Neural cell (in vitro differentiated cells): ENCODE data around the gene CCDC83. TPM values are rescaled to one million over a fixed set of nuclear protein-coding genes. Genes with fewer than 3 reads are reported as not detected.
"Not testable (repeated sequence)": the region's sequence is repeated elsewhere in the genome, so short reads cannot be mapped to it uniquely, and the experiment has no call there.

Experiments
- H2AFZ ChIP-seq: fragments of 200-600, 300-800 bp; sonication (generic), shearing (Covaris generic); 2 replicates; pipeline ENCODE4 v1.6.0; 2014; ENCODE audit warnings: low read depth, mild to moderate bottlenecking, antibody characterized with exemption, low read length, moderate library complexity
- H3F3A ChIP-seq: fragments of 200-600 bp; shearing (Covaris generic); 2 replicates; pipeline ENCODE4 v1.6.1; 2016; ENCODE audit warnings: mild to moderate bottlenecking, moderate library complexity, mixed read lengths, antibody characterized with exemption, low read length; ENCODE audit not compliant: insufficient read depth, poor library complexity, severe bottlenecking
- H3K27ac ChIP-seq: fragments of 200-600, 300-800 bp; sonication (generic), shearing (Covaris generic); 2 replicates; pipeline ENCODE4 v1.5.1; 2014; ENCODE audit warnings: mild to moderate bottlenecking, low read length, moderate library complexity
- H3K27me3 ChIP-seq: fragments of 300-800, 200-600 bp; sonication (generic), shearing (Covaris generic); 2 replicates; pipeline ENCODE4 v1.6.0; 2014; ENCODE audit warnings: mild to moderate bottlenecking, low read depth, low read length, moderate library complexity; ENCODE audit not compliant: insufficient read depth
- H3K36me3 ChIP-seq: fragments of 300-800, 200-600 bp; sonication (generic), shearing (Covaris generic); 2 replicates; pipeline ENCODE4 v1.5.1; 2014; ENCODE audit warnings: mild to moderate bottlenecking, antibody characterized with exemption, low read length, moderate library complexity; ENCODE audit not compliant: insufficient read depth
- H3K4me2 ChIP-seq: fragments of 300-800, 200-600 bp; sonication (generic), shearing (Covaris generic); 2 replicates; pipeline ENCODE4 v1.6.0; 2014; ENCODE audit warnings: mild to moderate bottlenecking, low read length
- H3K4me3 ChIP-seq: fragments of 300-800, 200-600 bp; sonication (generic), shearing (Covaris generic); 2 replicates; pipeline ENCODE4 v1.5.1; 2014; ENCODE audit warnings: mild to moderate bottlenecking, low read length, moderate library complexity
- H3K79me2 ChIP-seq: fragments of 200-600 bp; shearing (Covaris generic); replicated peaks from 2 replicates; pipeline ENCODE4 v1.6.0; 2014; ENCODE audit warnings: mild to moderate bottlenecking, low read length, moderate library complexity; ENCODE audit not compliant: insufficient read depth
- H3K9ac ChIP-seq: fragments of 300-800, 200-600 bp; sonication (generic), shearing (Covaris generic); 2 replicates; pipeline ENCODE4 v1.6.1; 2016; ENCODE audit warnings: mild to moderate bottlenecking, low read length, mixed read lengths
- H3K9me2 ChIP-seq: fragments of 200-600 bp; shearing (Covaris generic); 2 replicates; pipeline ENCODE4 v1.6.1; 2016; ENCODE audit warnings: mild to moderate bottlenecking, low read length, mixed read lengths; ENCODE audit not compliant: insufficient read depth
- H3K9me3 ChIP-seq: fragments of 200-600, 300-800 bp; sonication (generic), shearing (Covaris generic); 2 replicates; pipeline ENCODE4 v1.6.1; 2016; ENCODE audit warnings: mild to moderate bottlenecking, mixed run types, low read length, moderate library complexity, mixed read lengths
- H4K20me1 ChIP-seq: fragments of 200-600 bp; shearing (Covaris generic); 2 replicates; pipeline ENCODE4 v1.6.1; 2016; ENCODE audit warnings: mild to moderate bottlenecking, mixed run types; ENCODE audit not compliant: insufficient read depth
- CTCF ChIP-seq: fragments of 450-650 bp; IDR thresholded peaks from 2 replicates; pipeline ENCODE4 v1.5.1; 2014; ENCODE audit warnings: antibody characterized with exemption, mild to moderate bottlenecking, moderate library complexity; ENCODE audit not compliant: poor library complexity, severe bottlenecking
- EP300 ChIP-seq: fragments of 450-650 bp; conservative IDR thresholded peaks from 2 replicates; pipeline ENCODE4 v1.6.1; 2014; ENCODE audit warnings: antibody characterized with exemption, mild to moderate bottlenecking, moderate library complexity; ENCODE audit not compliant: poor library complexity, severe bottlenecking
- EZH2 ChIP-seq: fragments of 200-600, 300-800 bp; shearing (Covaris generic), sonication (generic); IDR thresholded peaks from 2 replicates; pipeline ENCODE4 v1.6.1; 2014; ENCODE audit warnings: antibody characterized with exemption, low read length, borderline replicate concordance, mild to moderate bottlenecking; ENCODE audit not compliant: insufficient read depth, poor library complexity, severe bottlenecking
- MXI1 ChIP-seq: fragments of 450-650 bp; conservative IDR thresholded peaks from 2 replicates; pipeline ENCODE4 v1.6.1; 2014; ENCODE audit warnings: antibody characterized with exemption, mild to moderate bottlenecking; ENCODE audit not compliant: poor library complexity, severe bottlenecking
- POLR2AphosphoS5 ChIP-seq: IDR thresholded peaks from 2 replicates; pipeline ENCODE4 v1.6.1; 2012
- RAD21 ChIP-seq: fragments of 450-650 bp; conservative IDR thresholded peaks from 2 replicates; pipeline ENCODE4 v1.6.1; 2014; ENCODE audit warnings: antibody characterized with exemption, mild to moderate bottlenecking, moderate library complexity
- REST ChIP-seq: IDR thresholded peaks from 2 replicates; pipeline ENCODE4 v1.6.1; 2012; ENCODE audit warnings: borderline replicate concordance
- SMC3 ChIP-seq: fragments of 450-650 bp; conservative IDR thresholded peaks from 2 replicates; pipeline ENCODE4 v1.6.1; 2014; ENCODE audit warnings: antibody characterized with exemption, mild to moderate bottlenecking, moderate library complexity; ENCODE audit not compliant: poor library complexity
- TAF1 ChIP-seq: IDR thresholded peaks from 2 replicates; pipeline ENCODE4 v1.6.1; 2012; ENCODE audit warnings: low read depth
- polyA plus RNA-seq: library from polyadenylated mRNA; depleted of rRNA; stranded (reverse); fragments of >200 nt; gene quantifications from 2 replicates; pipeline ENCODE4 v1.2.3, GENCODE V29; 2014

CCDC83 gene
- polyA plus RNA-seq, 1 donor from 2014 or later: not detected

- Histone ChIP-seq H3F3A (no peaks in the 10 kb centered on the region), H3K79me2 (no peaks in the 10 kb centered on the region), H3K9me2 (no peaks in the 10 kb centered on the region), H3K27me3 (no peaks in the 10 kb centered on the region), H3K9me3 (no peaks in the 10 kb centered on the region), H3K36me3 (no peaks in the 10 kb centered on the region), H2AFZ (no peak overlapping the region), H3K4me2 (no peak overlapping the region), H3K4me3 (no peak overlapping the region), H4K20me1 (no peaks in the 10 kb centered on the region), H3K27ac (no peak overlapping the region), H3K9ac (no peak overlapping the region)
- TF ChIP-seq REST (no peak), EP300 (no peak), POLR2AphosphoS5 (no peak), SMC3 (no peak), MXI1 (no peak), EZH2 (no peak), RAD21 (no peak), CTCF (no peak), TAF1 (no peak)
Measured at GRCh38 chr11:85848006-85848405, 7.2 kb upstream of the CCDC83 start.

GRCh38 chr11:85848556-85848955 lies 6.6 kb upstream of the CCDC83 start:
- Histone ChIP-seq H3K4me3 (no peak overlapping the region), H3K36me3 (no peaks in the 10 kb centered on the region), H3F3A (no peaks in the 10 kb centered on the region), H3K27ac (no peak overlapping the region), H3K9ac (no peak overlapping the region), H3K4me2 (no peak overlapping the region), H4K20me1 (no peaks in the 10 kb centered on the region), H3K79me2 (no peaks in the 10 kb centered on the region), H3K9me2 (no peaks in the 10 kb centered on the region), H3K27me3 (no peaks in the 10 kb centered on the region), H2AFZ (no peak overlapping the region), H3K9me3 (no peaks in the 10 kb centered on the region)
- TF ChIP-seq EZH2 (no peak), EP300 (no peak), SMC3 (no peak), MXI1 (no peak), REST (no peak), POLR2AphosphoS5 (no peak), TAF1 (no peak), RAD21 (no peak), CTCF (no peak)

- H3F3A ChIP-seq, H3K9me2 ChIP-seq, H4K20me1 ChIP-seq, H3K4me3 ChIP-seq, H3K36me3 ChIP-seq, H3K9me3 ChIP-seq, H3K9ac ChIP-seq, H3K27me3 ChIP-seq, H3K27ac ChIP-seq, H3K79me2 ChIP-seq, H2AFZ ChIP-seq, H3K4me2 ChIP-seq: not testable (repeated sequence)
Measured at GRCh38 chr11:85852754-85853153, 2.4 kb upstream of the CCDC83 start.
